Activated naive CD8-positive, alpha-beta T cell treated with anti-CD3 and anti-CD28 coated beads, Interleukin-2, amount 10 ng/mL, durations not matched to agents 7 days and 5 days (primary cell): ENCODE measurements around the gene NEDD8. TPM values are rescaled to one million over a fixed set of nuclear protein-coding genes. Genes with fewer than 3 reads are reported as not detected.
A peak's percentile ranks its signal among the peaks of the same experiment; 100 is the strongest.

Experiments
- ATAC-seq: fragments of 150-1000 bp; cut with Tn5 transposase; one replicate; pipeline ENCODE4 v1.10.0; 2021; ENCODE audit warnings: low read depth, moderate library complexity
- POLR2A ChIA-PET: fragments of 350-600 bp; sonication (Branson Sonifier 250); formaldehyde crosslinking; loops from one replicate; lab custom pipeline; 2021; ENCODE audit warnings: antibody characterized with exemption; lab: Charles Lee
- DNase-seq: peaks from one replicate; pipeline ENCODE4 v3.0.0; 2021
- H3K27ac Mint-ChIP-seq: one replicate; pipeline ENCODE4 v1.8.0; 2022; ENCODE audit warnings: mild to moderate bottlenecking, mixed read lengths
- H3K27me3 Mint-ChIP-seq: one replicate; pipeline ENCODE4 v1.8.0; 2022; ENCODE audit warnings: mild to moderate bottlenecking, moderate library complexity, mixed read lengths
- H3K36me3 Mint-ChIP-seq: one replicate; pipeline ENCODE4 v1.8.0; 2021; ENCODE audit warnings: mild to moderate bottlenecking, mixed read lengths
- H3K4me1 Mint-ChIP-seq: one replicate; pipeline ENCODE4 v1.8.0; 2021; ENCODE audit warnings: mixed read lengths
- H3K4me3 Mint-ChIP-seq: one replicate; pipeline ENCODE4 v1.8.0; 2022; ENCODE audit warnings: mild to moderate bottlenecking, moderate library complexity, mixed read lengths
- H3K9me3 Mint-ChIP-seq: one replicate; pipeline ENCODE4 v1.8.0; 2021; ENCODE audit warnings: mixed read lengths
- total RNA-seq, 2 experiments: library from RNA; stranded (reverse); gene quantifications; one replicate each; pipeline ENCODE4 v1.2.3, GENCODE V29; 2021

The NEDD8 gene
- total RNA-seq, 2 experiments from 2014 or later: 179 to 196 TPM

DNA sequence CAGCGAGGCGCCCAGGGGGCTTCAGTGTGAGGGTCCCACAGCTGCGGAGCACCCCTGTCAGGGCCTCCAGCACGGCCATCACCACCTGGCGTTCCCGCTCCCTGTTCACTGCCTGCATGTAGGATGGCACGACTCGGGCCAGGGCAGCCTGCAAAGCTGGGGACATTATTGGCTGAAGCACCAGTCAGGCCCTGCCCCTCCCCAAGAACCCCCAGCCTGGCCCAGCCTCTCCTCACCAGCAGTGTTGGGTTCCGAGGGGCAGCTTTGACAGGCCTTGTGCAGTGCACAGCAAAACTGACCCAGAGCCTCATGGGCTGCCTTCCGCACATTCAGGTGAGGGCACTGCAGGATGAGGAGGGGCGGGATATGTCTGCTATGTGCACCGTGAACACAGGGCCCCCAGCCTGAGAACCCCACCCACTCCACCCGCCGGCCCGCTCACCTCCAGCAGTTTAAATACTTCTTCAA lies 49.1 kb downstream of the NEDD8 start:
- no peak overlapping the region for H3K4me3 Mint-ChIP-seq
- ATAC-seq: no peak
- H3K36me3 Mint-ChIP-seq: peaks cover 12% of the 10 kb centered on the region
- DNase-seq: no peak
- H3K27ac Mint-ChIP-seq: no peak overlapping the region
- H3K4me1 Mint-ChIP-seq: peaks cover 10% of the 10 kb centered on the region
- H3K27me3 Mint-ChIP-seq: no peaks in the 10 kb centered on the region
- no peaks in the 10 kb centered on the region for H3K9me3 Mint-ChIP-seq
- POLR2A ChIA-PET: interaction anchor here (0.9 to 2.0 kb wide), 3 partner anchors 10 to 22 kb away, joined by 3 to 8 read pairs (median 7); partner anchors contain the start of gene IRF9

DNA sequence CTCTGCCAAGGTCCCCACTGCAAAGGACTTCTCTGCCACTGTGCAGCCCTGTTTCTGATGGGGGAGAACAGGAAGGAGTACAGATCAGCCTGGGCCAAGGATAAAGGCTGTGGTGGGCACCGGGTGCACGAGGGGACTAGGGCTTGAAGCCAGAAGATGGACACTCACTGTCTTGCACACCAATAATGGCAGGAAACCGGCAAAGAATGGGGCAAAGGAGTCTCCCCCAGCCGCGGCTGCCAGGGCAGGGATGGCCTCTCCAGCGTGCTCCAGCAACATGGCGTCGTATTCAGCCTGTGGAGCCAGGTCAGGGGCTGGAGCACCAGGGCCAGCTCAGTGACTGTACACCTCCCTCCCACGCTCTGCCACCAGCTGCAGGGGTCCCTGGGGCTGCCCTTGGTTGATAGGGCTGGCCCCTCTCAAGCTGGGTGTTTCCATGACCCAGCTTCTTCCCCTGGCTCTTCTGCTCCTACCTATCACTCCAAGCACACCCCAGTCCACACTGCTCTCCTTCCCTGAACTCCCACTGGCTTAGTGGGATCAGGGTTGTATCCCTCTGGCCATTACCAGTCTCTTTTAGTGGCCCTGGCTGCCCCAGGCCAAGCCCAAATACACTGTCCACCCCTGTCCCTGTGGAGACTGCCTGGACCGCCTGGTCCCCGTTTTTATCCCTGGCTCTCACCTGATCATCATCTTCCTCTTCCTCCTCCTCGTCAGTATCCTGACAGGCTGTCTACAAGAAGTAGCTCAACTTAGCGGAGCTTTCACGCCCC lies 49.9 kb downstream of the NEDD8 start:
- H3K4me3 Mint-ChIP-seq: no peak overlapping the region
- peaks cover 4% of the 10 kb centered on the region for H3K4me1 Mint-ChIP-seq
- POLR2A ChIA-PET: interaction anchor here (0.9 to 4.0 kb wide), 4 partner anchors 9 to 64 kb away, joined by 3 to 29 read pairs (median 6); partner anchors contain the start of gene REC8
- peaks cover 12% of the 10 kb centered on the region for H3K36me3 Mint-ChIP-seq
- ATAC-seq (no peak), DNase-seq (no peak)
- H3K27me3 Mint-ChIP-seq: no peaks in the 10 kb centered on the region
- H3K27ac Mint-ChIP-seq: peak overlapping the region; percentile 54
- H3K9me3 Mint-ChIP-seq: no peaks in the 10 kb centered on the region

DNA sequence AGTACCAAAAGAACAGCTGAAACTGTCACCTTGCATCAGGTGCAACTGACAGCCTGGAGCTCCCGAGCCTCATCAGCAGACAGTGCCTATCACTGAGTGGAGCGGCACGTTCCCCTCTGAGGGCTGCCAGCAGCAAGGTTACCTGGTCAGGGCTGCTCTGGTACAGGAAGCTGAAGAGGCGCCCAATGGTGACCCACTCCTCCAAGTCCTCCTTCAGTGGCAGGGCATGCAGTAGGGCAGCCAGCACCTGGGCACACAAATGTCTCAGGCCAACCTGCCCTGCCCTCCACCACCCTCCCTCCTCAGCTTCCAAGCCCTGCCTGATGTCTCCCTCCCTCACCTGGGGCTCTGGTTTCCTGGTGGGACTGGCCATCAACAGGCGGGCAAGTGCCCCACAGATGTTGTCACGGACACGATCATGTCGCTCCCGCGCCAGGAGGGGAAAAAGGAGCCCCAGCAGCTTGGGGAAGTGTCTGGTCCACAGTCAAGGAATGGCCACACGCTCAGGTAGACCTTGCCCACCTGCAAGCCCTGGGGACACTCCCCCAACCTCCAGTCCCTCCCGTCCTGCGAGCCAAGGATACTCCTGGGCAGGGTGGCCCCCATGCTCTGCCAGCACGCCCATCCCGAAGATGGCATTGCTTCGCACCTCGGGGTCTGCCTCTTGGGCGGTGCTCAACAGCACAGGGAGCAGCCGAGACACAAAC lies 50.6 kb downstream of the NEDD8 start:
- no peak for DNase-seq
- Mint-ChIP-seq H3K4me3 (no peak overlapping the region), H3K27ac (no peak overlapping the region), H3K4me1 (no peaks in the 10 kb centered on the region), H3K27me3 (no peaks in the 10 kb centered on the region), H3K9me3 (no peaks in the 10 kb centered on the region), H3K36me3 (peaks cover 14% of the 10 kb centered on the region)
- no peak for ATAC-seq
- POLR2A ChIA-PET: interaction anchor here (0.9 to 4.0 kb wide), 8 partner anchors 9 to 65 kb away, joined by 3 to 29 read pairs (median 5); partner anchors contain the start of genes IRF9, PSME1, REC8 and TM9SF1

DNA sequence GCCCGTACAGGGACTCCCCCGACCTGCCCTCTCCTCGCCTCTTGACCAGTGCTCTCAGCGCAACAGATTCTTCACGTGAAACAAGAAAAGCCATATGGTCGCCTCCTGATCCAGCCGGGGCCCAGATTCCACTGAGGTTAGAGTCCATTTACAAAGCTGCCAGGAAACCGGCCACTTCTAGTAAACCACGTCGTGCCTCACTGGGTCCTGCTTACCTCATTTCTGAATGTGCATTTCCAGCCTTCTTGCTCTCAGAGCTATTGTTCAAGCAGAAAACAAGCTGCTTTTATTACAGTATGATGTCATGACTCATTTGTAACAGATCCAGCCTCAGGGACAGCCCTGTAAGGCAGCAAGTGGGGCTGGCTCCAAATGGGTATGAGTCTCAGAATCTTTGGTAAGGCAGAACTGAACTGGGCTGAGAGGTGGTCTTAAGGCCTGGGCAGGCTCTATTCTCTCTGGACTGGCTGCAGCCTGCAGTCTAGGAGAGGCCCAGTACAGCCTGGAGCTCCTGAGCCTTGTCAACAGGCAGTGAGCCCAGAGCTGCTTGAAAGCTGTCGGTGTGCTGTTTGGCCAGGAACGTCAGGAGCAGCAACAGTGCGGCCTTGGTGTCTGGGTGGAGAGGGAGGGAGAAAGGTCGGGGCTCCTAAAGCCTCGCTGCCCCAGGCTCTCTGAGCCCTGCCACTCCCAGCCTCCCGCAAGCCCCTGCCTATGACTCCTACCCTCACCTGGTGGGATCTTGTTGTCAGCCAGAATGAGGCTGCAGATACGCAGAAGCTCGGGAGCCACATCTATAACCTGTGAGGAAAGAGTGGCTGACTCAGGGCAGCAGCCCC lies 52.0 kb downstream of the NEDD8 start:
- no peaks in the 10 kb centered on the region for H3K27me3 Mint-ChIP-seq
- DNase-seq: no peak
- no peak overlapping the region for H3K4me3 Mint-ChIP-seq
- ATAC-seq: no peak
- H3K27ac Mint-ChIP-seq: peak overlapping the region; percentile 25
- POLR2A ChIA-PET: interaction anchor here (1.0 to 4.0 kb wide), 10 partner anchors 7 to 67 kb away, joined by 3 to 29 read pairs (median 6); partner anchors contain the start of genes IPO4, IRF9, PSME2 and REC8
- H3K36me3 Mint-ChIP-seq: peaks cover 12% of the 10 kb centered on the region
- H3K4me1 Mint-ChIP-seq: peaks cover under 1% of the 10 kb centered on the region
- no peaks in the 10 kb centered on the region for H3K9me3 Mint-ChIP-seq

DNA sequence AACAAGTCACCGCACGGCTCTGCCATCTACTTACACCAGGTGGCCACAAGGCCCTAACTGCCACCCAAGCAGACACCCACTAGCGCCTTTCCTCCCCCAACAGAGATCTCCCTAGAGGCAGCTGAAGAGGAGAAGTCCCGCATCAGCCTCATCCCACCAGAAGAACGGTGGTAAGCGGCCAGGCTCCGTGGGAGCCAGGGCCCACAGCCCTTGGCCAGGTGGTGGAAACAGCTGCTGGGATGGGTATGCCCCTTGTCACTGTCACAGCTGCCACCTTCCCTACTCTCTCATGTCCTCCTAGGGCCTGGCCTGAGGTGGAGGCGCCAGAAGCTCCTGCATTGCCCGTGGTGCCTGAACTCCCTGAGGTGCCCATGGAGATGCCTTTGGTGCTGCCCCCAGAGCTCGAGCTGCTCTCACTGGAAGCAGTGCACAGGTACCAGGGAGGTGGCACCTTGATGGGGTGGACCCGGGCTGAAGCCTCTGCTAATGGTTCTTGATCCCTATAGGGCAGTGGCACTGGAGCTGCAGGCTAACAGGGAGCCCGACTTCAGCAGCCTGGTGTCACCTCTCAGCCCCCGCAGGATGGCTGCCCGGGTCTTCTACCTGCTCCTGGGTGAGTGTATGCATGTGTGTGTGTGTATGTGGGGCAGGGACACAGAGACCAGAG lies 52.7 kb downstream of the NEDD8 start:
- ATAC-seq: no peak
- Mint-ChIP-seq H3K9me3 (no peaks in the 10 kb centered on the region), H3K36me3 (peaks cover 15% of the 10 kb centered on the region), H3K4me1 (peaks cover 2% of the 10 kb centered on the region), H3K4me3 (no peak overlapping the region), H3K27ac (peak overlapping the region; percentile 48), H3K27me3 (no peaks in the 10 kb centered on the region)
- DNase-seq: no peak
- POLR2A ChIA-PET: interaction anchor here (0.7 to 4.0 kb wide), 8 partner anchors 9 to 546 kb away, joined by 3 to 29 read pairs (median 8); partner anchors contain the start of genes IPO4, IRF9, PSME2 and REC8

DNA sequence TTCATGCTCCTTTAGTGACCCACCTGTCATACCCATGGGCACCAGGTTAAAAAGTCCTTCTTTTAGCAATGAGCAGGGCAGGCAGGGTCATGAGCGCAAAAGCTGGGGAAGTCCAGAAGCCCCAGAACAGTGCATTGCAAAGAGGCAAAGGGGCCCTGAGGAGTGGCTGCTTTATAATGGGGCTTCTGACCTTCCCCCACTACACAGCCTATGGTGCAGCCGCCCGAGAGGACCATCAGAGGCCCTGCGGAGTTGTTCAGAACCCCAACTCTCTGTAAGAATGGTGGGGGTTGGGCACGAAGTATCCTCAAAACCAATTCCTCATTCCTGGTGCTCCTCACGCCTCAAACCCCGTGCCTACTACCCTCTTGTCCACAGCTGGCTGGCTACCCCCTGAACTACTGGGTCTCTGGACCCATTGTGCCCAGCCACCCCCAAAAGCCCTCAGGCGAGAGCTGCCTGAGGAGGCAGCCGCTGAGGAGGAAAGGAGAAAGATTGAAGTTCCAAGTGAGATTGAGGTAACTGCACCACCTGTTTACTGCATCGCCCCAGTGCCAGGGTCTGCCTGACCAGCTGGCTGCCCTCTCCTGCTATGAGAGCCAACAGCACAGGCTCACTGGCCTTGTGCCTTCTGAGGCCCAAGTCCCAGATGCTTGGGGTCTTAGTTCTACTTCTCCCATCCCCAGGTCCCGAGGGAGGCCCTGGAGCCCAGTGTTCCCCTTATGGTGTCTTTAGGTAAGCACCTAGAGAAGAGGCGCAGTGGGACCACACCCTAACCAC lies 53.6 kb downstream of the NEDD8 start:
- no peaks in the 10 kb centered on the region for H3K27me3 Mint-ChIP-seq
- no peaks in the 10 kb centered on the region for H3K9me3 Mint-ChIP-seq
- ATAC-seq (no peak), DNase-seq (no peak)
- no peak overlapping the region for H3K4me3 Mint-ChIP-seq
- peaks cover 2% of the 10 kb centered on the region for H3K4me1 Mint-ChIP-seq
- POLR2A ChIA-PET: interaction anchor here (0.7 to 4.0 kb wide), 8 partner anchors 8 to 545 kb away, joined by 3 to 29 read pairs (median 10); partner anchors contain the start of genes IPO4, IRF9, PSME2 and REC8
- H3K36me3 Mint-ChIP-seq: peaks cover 15% of the 10 kb centered on the region
- no peak overlapping the region for H3K27ac Mint-ChIP-seq

DNA sequence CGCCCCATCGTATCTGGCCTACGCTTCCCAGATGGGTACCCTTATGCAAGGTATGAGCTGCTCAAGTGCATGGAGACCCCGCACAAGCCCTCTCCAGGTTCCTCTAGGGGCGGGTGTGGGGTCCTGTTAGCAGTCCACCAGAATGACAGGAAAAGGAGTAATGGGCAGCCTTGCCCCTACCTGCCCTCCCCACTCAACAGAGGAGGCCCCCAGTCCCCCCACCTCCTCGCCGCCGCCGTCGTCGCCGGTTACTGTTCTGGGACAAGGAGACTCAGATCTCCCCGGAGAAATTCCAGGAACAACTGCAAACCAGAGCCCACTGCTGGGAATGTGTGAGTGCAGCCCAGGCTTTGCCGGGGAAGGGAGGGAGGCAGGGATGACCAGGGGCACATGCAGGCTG lies 54.3 kb downstream of the NEDD8 start:
- Mint-ChIP-seq H3K4me3 (no peak overlapping the region), H3K27ac (no peak overlapping the region), H3K9me3 (no peaks in the 10 kb centered on the region), H3K27me3 (no peaks in the 10 kb centered on the region), H3K36me3 (peaks cover 18% of the 10 kb centered on the region), H3K4me1 (peaks cover 2% of the 10 kb centered on the region)
- POLR2A ChIA-PET: interaction anchor here (3.2 kb wide), 1 partner anchor 10 kb away, joined by 14 read pairs; the partner anchor contains the start of gene IPO4
- DNase-seq: no peak
- ATAC-seq: no peak

DNA sequence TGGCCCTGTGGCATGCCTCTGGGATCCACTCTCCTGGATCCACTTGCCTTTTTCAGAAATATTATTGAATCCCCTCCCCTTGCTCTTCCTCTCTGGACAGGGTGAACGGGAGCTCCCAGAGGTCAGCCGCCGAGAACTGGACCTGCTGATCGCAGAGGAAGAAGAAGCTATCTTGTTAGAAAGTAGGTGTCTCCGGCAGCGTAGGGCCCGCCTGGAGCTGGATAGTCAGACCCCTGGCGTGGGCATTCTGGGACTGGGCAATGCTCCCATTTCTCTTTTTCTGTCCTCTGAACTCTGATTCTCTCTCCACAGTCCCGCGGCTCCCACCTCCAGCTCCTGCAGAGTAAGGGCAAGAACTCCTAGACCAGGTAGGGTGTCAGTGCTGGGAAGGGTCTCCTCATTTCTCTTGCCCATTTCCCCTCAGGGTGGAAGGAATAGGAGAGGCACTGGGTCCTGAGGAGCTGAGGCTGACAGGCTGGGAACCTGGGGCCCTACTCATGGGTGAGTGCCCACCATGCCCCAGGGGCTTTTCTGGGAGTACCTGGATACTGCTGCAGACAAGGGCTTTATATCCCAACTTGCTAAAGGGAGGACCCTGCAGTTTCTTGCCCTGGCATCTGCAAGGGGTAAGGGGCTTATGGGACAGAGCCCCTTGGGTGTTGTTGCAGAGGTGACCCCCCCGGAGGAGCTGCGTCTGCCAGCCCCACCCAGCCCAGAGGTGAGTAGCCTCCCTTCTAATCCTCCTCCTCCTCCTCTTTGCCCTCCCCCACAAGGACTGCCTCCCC lies 54.9 kb downstream of the NEDD8 start:
- DNase-seq: no peak
- H3K27me3 Mint-ChIP-seq: no peaks in the 10 kb centered on the region
- ATAC-seq: no peak
- no peak overlapping the region for H3K4me3 Mint-ChIP-seq
- peaks cover 18% of the 10 kb centered on the region for H3K36me3 Mint-ChIP-seq
- POLR2A ChIA-PET: interaction anchor here (0.7 to 3.2 kb wide), 2 partner anchors 11 to 17 kb away, joined by 4 to 14 read pairs; partner anchors contain the start of gene IPO4
- H3K4me1 Mint-ChIP-seq: peaks cover 2% of the 10 kb centered on the region
- no peaks in the 10 kb centered on the region for H3K9me3 Mint-ChIP-seq
- H3K27ac Mint-ChIP-seq: no peak overlapping the region

DNA sequence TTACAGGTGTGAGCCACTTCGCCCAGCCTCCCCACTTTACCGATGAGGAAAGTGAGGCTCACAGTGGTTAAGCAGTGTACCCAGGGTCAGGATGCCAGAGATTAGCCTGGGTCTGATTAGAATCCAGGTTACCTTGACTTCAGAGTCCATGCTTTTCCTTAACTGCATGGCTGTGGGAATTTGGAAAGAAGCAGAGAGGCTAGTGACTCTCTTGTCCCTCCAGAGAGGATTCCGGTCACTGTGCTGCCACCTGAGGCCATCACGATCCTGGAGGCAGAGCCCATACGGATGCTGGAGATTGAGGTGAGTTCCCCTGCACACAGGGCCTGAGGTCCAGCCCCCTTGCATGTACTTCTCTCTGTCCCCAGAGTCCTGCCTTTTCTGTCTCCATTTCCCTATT lies 55.6 kb downstream of the NEDD8 start:
- POLR2A ChIA-PET: interaction anchor here (1.0 to 3.2 kb wide), 2 partner anchors 12 to 29 kb away, joined by 7 to 14 read pairs; partner anchors contain the start of genes IPO4 and RNF31
- no peak for ATAC-seq
- Mint-ChIP-seq H3K4me3 (no peak overlapping the region), H3K27me3 (no peaks in the 10 kb centered on the region), H3K4me1 (peaks cover 3% of the 10 kb centered on the region), H3K9me3 (no peaks in the 10 kb centered on the region), H3K36me3 (peaks cover 18% of the 10 kb centered on the region), H3K27ac (no peak overlapping the region)
- DNase-seq: no peak

DNA sequence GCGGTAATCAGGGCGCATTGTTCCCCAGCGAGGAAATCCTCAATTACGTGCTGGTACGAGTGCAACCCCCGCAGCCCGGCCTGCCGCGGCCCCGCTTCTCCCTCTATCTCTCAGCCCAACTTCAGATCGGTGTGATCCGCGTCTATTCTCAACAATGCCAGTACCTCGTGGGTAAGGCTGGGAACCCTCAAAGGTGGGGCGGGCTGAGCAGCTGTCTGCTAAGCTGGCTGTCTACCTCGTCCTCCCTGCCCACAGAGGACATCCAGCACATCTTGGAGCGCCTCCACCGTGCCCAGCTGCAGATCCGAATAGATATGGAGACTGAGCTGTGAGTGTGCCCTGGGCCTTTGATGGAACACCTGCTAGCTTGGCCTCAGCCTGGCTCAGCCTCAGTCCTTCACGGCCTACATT lies 59.3 kb downstream of the NEDD8 start:
- no peaks in the 10 kb centered on the region for H3K27me3 Mint-ChIP-seq
- POLR2A ChIA-PET: interaction anchor here (1.0 to 4.7 kb wide), 4 partner anchors 8 to 15 kb away, joined by 3 to 82 read pairs (median 7); partner anchors contain the start of genes IPO4 and IRF9
- H3K9me3 Mint-ChIP-seq: no peaks in the 10 kb centered on the region
- peak overlapping the region; percentile 93 for H3K4me3 Mint-ChIP-seq
- peaks cover 15% of the 10 kb centered on the region for H3K4me1 Mint-ChIP-seq
- ATAC-seq: no peak
- no peak for DNase-seq
- H3K36me3 Mint-ChIP-seq: peaks cover 26% of the 10 kb centered on the region
- H3K27ac Mint-ChIP-seq: peak overlapping the region; percentile 33
